Chondrocyte (in vitro differentiated cells): Measurements from ENCODE around the gene MYO1D. TPM values are rescaled to one million over a fixed set of nuclear protein-coding genes. Genes with fewer than 3 reads are reported as not detected.

Experiments used
- DNase-seq: peaks from one replicate; pipeline ENCODE4 v3.0.0; 2021; ENCODE audit warnings: mixed read lengths, low spot score
- H3K27ac Mint-ChIP-seq: one replicate; pipeline ENCODE4 v1.8.0; 2021; ENCODE audit warnings: mild to moderate bottlenecking, moderate library complexity, mixed read lengths; ENCODE audit not compliant: unreplicated experiment
- H3K27me3 Mint-ChIP-seq: 2 replicates; pipeline ENCODE4 v1.8.0; 2021; ENCODE audit warnings: low read depth, mixed read lengths
- H3K36me3 Mint-ChIP-seq: 2 replicates; pipeline ENCODE4 v1.8.0; 2021; ENCODE audit warnings: low read depth, mixed read lengths
- H3K4me1 Mint-ChIP-seq: 2 replicates; pipeline ENCODE4 v1.8.0; 2021; ENCODE audit warnings: low read depth, mild to moderate bottlenecking, mixed read lengths
- H3K4me3 Mint-ChIP-seq: one replicate; pipeline ENCODE4 v1.8.0; 2021; ENCODE audit warnings: mild to moderate bottlenecking, moderate library complexity, mixed read lengths; ENCODE audit not compliant: unreplicated experiment
- H3K9me3 Mint-ChIP-seq: 2 replicates; pipeline ENCODE4 v1.8.0; 2021; ENCODE audit warnings: low read depth, mixed read lengths
- CTCF ChIP-seq: fragments of 200-600 bp; sonication (generic); IDR thresholded peaks from 2 replicates; pipeline ENCODE4 v1.5.0; 2021; ENCODE audit warnings: antibody characterized with exemption, mild to moderate bottlenecking, moderate library complexity
- total RNA-seq: library from RNA; stranded (reverse); gene quantifications from 3 replicates; pipeline ENCODE4 v1.2.1, GENCODE V29; 2021

The MYO1D gene
- total RNA-seq, 1 donor from 2014 or later: 107 TPM

GRCh38 chr17:32475258-32475657 lies 401.7 kb downstream of the MYO1D start:
- no peak overlapping the region for H3K27ac Mint-ChIP-seq
- no peaks in the 10 kb centered on the region for H3K9me3 Mint-ChIP-seq
- no peaks in the 10 kb centered on the region for H3K27me3 Mint-ChIP-seq
- no peak for TF ChIP-seq CTCF
- DNase-seq: no peak
- peaks cover 63% of the 10 kb centered on the region for H3K36me3 Mint-ChIP-seq
- no peaks in the 10 kb centered on the region for H3K4me1 Mint-ChIP-seq
- no peak overlapping the region for H3K4me3 Mint-ChIP-seq

- peaks cover 56% of the 10 kb centered on the region for H3K36me3 Mint-ChIP-seq
- DNase-seq: no peak
These were observed 405.3 kb downstream of the MYO1D start for GRCh38 chr17:32471652-32472051.

GRCh38 chr17:32470405-32471167 lies 406.3 kb downstream of the MYO1D start:
- Mint-ChIP-seq H3K27me3 (no peaks in the 10 kb centered on the region), H3K4me1 (no peaks in the 10 kb centered on the region), H3K27ac (no peak overlapping the region), H3K36me3 (peaks cover 54% of the 10 kb centered on the region), H3K9me3 (no peaks in the 10 kb centered on the region), H3K4me3 (no peak overlapping the region)
- TF ChIP-seq CTCF: no peak
- no peak for DNase-seq

More at GRCh38 chr17:32471652-32472051, 405.3 kb downstream of the MYO1D start:
- no peaks in the 10 kb centered on the region for H3K9me3 Mint-ChIP-seq
- no peak overlapping the region for H3K4me3 Mint-ChIP-seq
- no peaks in the 10 kb centered on the region for H3K4me1 Mint-ChIP-seq
- no peak for TF ChIP-seq CTCF
- H3K27ac Mint-ChIP-seq: no peak overlapping the region
- H3K27me3 Mint-ChIP-seq: no peaks in the 10 kb centered on the region

- DNase-seq: no peak
- H3K4me1 Mint-ChIP-seq: no peaks in the 10 kb centered on the region
- no peak for TF ChIP-seq CTCF
- no peak overlapping the region for H3K27ac Mint-ChIP-seq
- H3K36me3 Mint-ChIP-seq: peaks cover 37% of the 10 kb centered on the region
- H3K27me3 Mint-ChIP-seq: no peaks in the 10 kb centered on the region
- H3K9me3 Mint-ChIP-seq: no peaks in the 10 kb centered on the region
- H3K4me3 Mint-ChIP-seq: no peak overlapping the region
These were observed 409.0 kb downstream of the MYO1D start for GRCh38 chr17:32467949-32468348.

GRCh38 chr17:32464374-32464773 lies 412.6 kb downstream of the MYO1D start:
- Mint-ChIP-seq H3K27ac (no peak overlapping the region), H3K4me1 (peaks cover 5% of the 10 kb centered on the region), H3K27me3 (no peaks in the 10 kb centered on the region), H3K4me3 (no peak overlapping the region), H3K36me3 (peaks cover 25% of the 10 kb centered on the region), H3K9me3 (no peaks in the 10 kb centered on the region)
- no peak for TF ChIP-seq CTCF
- DNase-seq: no peak
